ENCODE data around the gene PLEKHA3. TPM values are rescaled to one million over a fixed set of nuclear protein-coding genes. Genes with fewer than 3 reads are reported as not detected.

The PLEKHA3 gene
- total and polyA plus RNA-seq, 2 of the 4 experiments (the other 2 are of a cell fraction), result 3.9 to 5.5 TPM

DNA sequence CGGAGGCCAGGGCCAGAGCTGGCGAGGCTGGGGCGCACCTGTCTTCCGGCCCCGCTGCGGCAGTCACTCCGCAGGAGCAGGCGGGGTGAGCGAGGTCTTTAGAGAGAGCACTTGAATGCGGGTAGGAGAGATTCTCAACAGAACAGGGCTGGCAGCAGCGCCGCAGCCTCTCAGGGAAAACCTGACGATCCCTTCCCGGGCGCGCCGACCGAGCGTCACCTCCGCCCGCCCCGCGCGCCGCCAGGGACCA, 29.8 kb upstream of the PLEKHA3 start (continued):
- TF ChIP-seq RFX5 (IDR thresholded peaks at IDR 0.05; ENCODE audit: low read depth, low read length), result no peak
- no peak for TF ChIP-seq FOS (IDR thresholded peaks at IDR 0.05; ENCODE audit: low read depth, low read length)
- TF ChIP-seq MAFK (IDR thresholded peaks at IDR 0.05; ENCODE audit: low read depth, low read length), result no peak
- no peak for TF ChIP-seq CEBPB (IDR thresholded peaks at IDR 0.05; ENCODE audit: low read depth, low read length)
- TF ChIP-seq BHLHE40 (IDR thresholded peaks at IDR 0.05; ENCODE audit: low read depth, low read length), result no peak

DNA sequence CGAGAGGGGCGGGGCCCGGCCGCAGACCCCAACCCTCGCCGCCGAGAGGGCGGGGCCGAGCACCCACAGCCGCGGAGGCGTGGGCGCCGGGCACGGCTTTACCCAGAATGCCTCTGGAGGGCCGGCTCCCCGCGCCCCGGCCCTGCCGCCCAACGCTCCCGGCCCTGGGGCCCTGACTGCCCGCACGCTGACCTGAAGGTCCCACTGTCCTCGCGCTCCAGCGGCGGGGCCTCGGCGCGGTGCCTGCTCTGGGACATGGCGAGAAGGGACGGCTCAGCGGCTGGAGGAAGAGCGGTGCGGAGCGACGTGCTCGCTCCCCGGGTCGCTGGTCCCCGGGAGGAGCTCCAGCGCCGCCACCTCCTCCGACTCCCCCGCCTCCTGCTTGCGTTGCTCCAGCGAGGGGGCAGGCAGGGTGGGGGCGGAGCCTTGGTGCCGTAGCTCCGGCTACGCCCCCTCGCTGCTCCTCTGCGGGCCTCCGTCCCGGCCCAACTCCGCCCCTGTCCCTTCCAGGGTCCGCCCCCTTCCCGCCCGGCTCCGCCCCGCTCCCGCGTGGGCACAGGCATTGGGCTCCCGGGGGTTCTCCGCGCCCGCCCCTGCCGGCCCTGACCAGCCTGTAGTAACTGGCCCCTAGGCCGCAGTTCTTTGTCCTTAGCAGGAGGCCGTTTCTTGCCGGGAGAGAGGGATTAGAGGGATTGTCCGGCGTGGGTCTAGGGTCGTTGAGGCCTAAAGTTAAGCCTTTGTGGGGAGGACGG, 29.3 kb upstream of the PLEKHA3 start, which contains the start of the genes PJVK and PRKRA:
Gene PJVK, plus strand, starts transcription at position 605 of the 752 bp plus-strand sequence. CDS start 2,032 bp downstream, outside the sequence.
Gene PRKRA, minus strand, starts transcription at position 402 of the 752 bp plus-strand sequence. Its CDS starts 145 bp downstream, at position 257.
- Histone ChIP-seq H4K8ac (ENCODE audit: low read depth in 2 of 2, low read length in 2 of 2) (peak within 1 kb of the TSS; percentile 91 to 100), H3K27me3 (ENCODE audit: control insufficient read depth, insufficient read depth, low read length) (no peaks in the 10 kb centered on the region), H2BK15ac (ENCODE audit: low read depth, low read length) (peak within 1 kb of the TSS; percentile 47; the same call in 1 of the 3 replicates), H2BK120ac (ENCODE audit: low read depth, low read length) (peak within 1 kb of the TSS; percentile 84), H3K9ac (ENCODE audit: low read depth, low read length) (peak within 1 kb of the TSS; percentile 97), H4K5ac (ENCODE audit: low read depth, low read length) (peak within 1 kb of the TSS; percentile 100), H3K23ac (ENCODE audit: low read depth, low read length) (peak within 1 kb of the TSS; percentile 96), H3K14ac (replicated peaks; ENCODE audit: low read depth, low read length) (peak within 1 kb of the TSS; percentile 98), H3K4me3 (ENCODE audit: insufficient read depth, low read depth, low read length) (peak within 1 kb of the TSS; percentile 86), H4K91ac (ENCODE audit: insufficient read depth, low read depth, low read length) (peak within 1 kb of the TSS; percentile 96), H3K18ac (ENCODE audit: low read depth, low read length) (peak within 1 kb of the TSS; percentile 90), H3K4ac (ENCODE audit: low read depth, low read length) (peak within 1 kb of the TSS; percentile 99), H3K36me3 (ENCODE audit: control insufficient read depth, insufficient read depth, low read length) (peaks cover 11% of the 10 kb centered on the region; the same call in 1 of the 2 replicates), H2BK20ac (ENCODE audit: low read depth, low read length) (no peak within 1 kb of the TSS), H2AK9ac (replicated peaks; ENCODE audit: low read depth, low read length, poor library complexity) (peak within 1 kb of the TSS; percentile 90), H3K9me1 (ENCODE audit: insufficient read depth, low read length) (0 out of 2 replicates have a peak, but pooled peaks cover 2% of the 10 kb centered on the region), H3K79me1 (ENCODE audit: low read depth in 1 of 2, low read length in 2 of 2) (peaks cover 21 to 34% of the 10 kb centered on the region in 2 experiments), H3K4me1 (ENCODE audit: control insufficient read depth, insufficient read depth, low read length) (peaks cover 6% of the 10 kb centered on the region), H2AK5ac (ENCODE audit: low read depth, low read length) (peak within 1 kb of the TSS; percentile 94), H2AFZ (replicated peaks; ENCODE audit: low read length, poor library complexity) (peak within 1 kb of the TSS; percentile 98), H3K56ac (ENCODE audit: extremely low read depth, insufficient read depth, low read length) (peak within 1 kb of the TSS; percentile 91), H3K27ac (ENCODE audit: insufficient read depth, low read length) (peak within 1 kb of the TSS; percentile 98), H2BK5ac (ENCODE audit: low read depth, low read length, poor library complexity, severe bottlenecking) (peak within 1 kb of the TSS; percentile 97), H3K4me2 (ENCODE audit: low read depth, low read length) (peak within 1 kb of the TSS; percentile 98), H4K20me1 (ENCODE audit: insufficient read depth, low read length) (peaks cover 9% of the 10 kb centered on the region; the same call in 1 of the 2 replicates), H3K9me3 (ENCODE audit: control insufficient read depth, insufficient read depth, low read length) (no peaks in the 10 kb centered on the region)
- POLR2A ChIA-PET (ENCODE audit: unreplicated experiment), result interaction anchor here (0.7 to 1.0 kb wide), 3 partner anchors 25 to 72 kb away, joined by 3 to 6 read pairs (median 3); no protein-coding TSS in a partner anchor
- intact Hi-C loops (cut with micrococcal nuclease) (loop anchor here (1.0 kb wide), 2 partner anchors 15 to 27 kb away; partner anchors contain the start of gene FKBP7), dilution Hi-C loops (cut with HindIII; ENCODE audit: low sequenced_read_pairs, unreplicated experiment) (no loop called here), in situ Hi-C loops (cut with MboI; ENCODE audit: low sequenced_read_pairs) (no loop called here)
- TF ChIP-seq POLR2A (IDR thresholded peaks at IDR 0.05; ENCODE audit: low read depth, low read length) (peak; percentile 94), CEBPB (IDR thresholded peaks at IDR 0.05; ENCODE audit: low read depth, low read length) (peak; percentile 20; the same call in 1 of the 2 replicates), MXI1 (IDR thresholded peaks at IDR 0.05; ENCODE audit: borderline replicate concordance, low read depth, low read length) (peak; percentile 75; the same call in 1 of the 2 replicates), MAZ (IDR thresholded peaks at IDR 0.05; ENCODE audit: borderline replicate concordance, low read depth, low read length) (peak; percentile 94)
- TF ChIP-seq, protein P1, sequence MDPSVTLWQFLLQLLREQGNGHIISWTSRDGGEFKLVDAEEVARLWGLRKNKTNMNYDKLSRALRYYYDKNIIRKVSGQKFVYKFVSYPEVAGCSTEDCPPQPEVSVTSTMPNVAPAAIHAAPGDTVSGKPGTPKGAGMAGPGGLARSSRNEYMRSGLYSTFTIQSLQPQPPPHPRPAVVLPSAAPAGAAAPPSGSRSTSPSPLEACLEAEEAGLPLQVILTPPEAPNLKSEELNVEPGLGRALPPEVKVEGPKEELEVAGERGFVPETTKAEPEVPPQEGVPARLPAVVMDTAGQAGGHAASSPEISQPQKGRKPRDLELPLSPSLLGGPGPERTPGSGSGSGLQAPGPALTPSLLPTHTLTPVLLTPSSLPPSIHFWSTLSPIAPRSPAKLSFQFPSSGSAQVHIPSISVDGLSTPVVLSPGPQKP (IDR thresholded peaks at IDR 0.05; ENCODE audit: borderline replicate concordance, low read depth, low read length), result no peak
- ATAC-seq (ENCODE audit: low read depth), result peak; percentile 98
- peak; percentile 97 for DNase-seq
- no TSS peak for BruUV-seq (replicated peaks)
- CTCF ChIA-PET, result no interaction called here
- 0% methylated on average over 48 of the region's 76 CpGs; no CpG with 5 or more reads in 1 of the 2 experiments for WGBS, 2 experiments (ENCODE audit: extremely low coverage in 2 of 2, insufficient read length in 1 of 2)
